HS-27A (cell line): Measurements from ENCODE around the gene YWHAE.
"Not testable (repeated sequence)": the region's sequence is repeated elsewhere in the genome, so short reads cannot be mapped to it uniquely, and the experiment has no call there.

Experiments used
- DNase-seq: peaks from one replicate; pipeline ENCODE4 v3.0.0-alpha.2; 2012; ENCODE audit warnings: low read depth, missing footprints

Gene YWHAE

DNA sequence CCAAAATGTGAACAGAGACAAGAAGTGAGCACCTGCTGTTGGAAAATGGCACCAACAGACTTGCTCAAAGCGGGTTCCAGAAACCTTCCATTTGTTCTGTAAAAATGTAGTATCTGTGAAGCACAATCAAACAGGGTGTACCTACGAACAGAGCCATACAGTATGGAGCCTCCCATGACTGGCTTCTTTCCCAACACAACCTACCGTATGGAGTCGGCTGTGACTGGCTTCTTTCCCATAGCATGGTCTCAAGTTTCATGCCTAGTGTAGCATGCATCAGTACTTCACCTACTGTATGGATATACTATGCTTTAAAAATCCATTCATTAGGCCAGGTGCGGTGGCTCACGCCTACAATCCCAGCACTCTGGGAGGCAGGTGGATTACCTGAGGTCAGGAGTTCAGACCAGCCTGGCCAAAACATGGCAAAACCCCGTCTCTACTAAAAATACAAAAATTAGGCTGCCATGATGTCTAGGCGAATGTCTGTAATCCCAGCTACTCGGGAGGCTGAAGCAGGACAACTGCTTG, 26.2 kb downstream of the YWHAE start:
- no peak for DNase-seq

- DNase-seq: no peak
Measured at GRCh38 chr17:1372618-1373017, 27.4 kb downstream of the YWHAE start.

GRCh38 chr17:1371893-1372590, 28.0 kb downstream of the YWHAE start:
- DNase-seq: no peak

GRCh38 chr17:1368588-1368987, 31.4 kb downstream of the YWHAE start:
- no peak for DNase-seq

- no peak for DNase-seq
Measured at GRCh38 chr17:1367351-1367745, 32.7 kb downstream of the YWHAE start.

GRCh38 chr17:1366234-1366633, 33.8 kb downstream of the YWHAE start:
- DNase-seq: no peak

GRCh38 chr17:1365445-1366039, 34.5 kb downstream of the YWHAE start:
- no peak for DNase-seq

DNA sequence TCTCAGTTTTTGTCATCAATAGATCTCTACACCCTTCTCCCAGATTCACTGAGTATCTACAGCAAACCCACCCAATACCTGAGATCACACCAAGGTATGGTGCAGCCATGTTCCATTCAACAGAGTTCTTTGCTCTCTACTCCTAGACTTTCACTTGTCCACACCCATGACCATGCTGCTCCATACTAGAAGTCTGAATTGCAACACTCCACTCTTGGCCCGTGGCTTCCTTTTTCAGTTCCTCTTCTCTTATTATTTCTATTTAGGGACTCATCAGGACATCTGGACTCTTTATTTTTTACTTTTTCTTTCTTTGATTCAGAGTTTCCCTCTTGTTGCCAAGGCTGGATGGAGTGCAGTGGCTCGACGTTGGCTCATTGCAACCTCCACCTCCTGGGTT, 37.1 kb downstream of the YWHAE start:
- DNase-seq: no peak

- no peak for DNase-seq
Measured at GRCh38 chr17:1362065-1362848, 37.8 kb downstream of the YWHAE start.

DNA sequence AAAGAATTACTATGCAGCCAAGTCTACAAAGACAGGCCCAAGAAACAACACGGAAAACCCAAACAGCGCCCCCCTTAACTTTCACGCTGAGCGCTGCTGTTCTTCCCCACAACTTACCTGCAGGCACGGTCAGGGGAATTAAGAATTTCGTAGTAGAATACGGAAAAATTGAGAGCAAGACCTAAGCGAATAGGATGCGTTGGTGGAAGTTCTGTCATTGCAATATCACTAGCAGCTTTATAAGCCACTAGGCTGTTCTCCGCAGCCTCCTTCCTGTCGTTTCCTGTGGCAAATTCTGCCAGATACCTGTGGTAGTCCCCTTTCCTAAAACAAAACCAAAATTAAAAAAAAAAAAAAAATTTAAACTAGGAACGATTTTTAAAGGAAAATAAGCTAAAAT, 39.0 kb downstream of the YWHAE start:
- DNase-seq: no peak

DNA sequence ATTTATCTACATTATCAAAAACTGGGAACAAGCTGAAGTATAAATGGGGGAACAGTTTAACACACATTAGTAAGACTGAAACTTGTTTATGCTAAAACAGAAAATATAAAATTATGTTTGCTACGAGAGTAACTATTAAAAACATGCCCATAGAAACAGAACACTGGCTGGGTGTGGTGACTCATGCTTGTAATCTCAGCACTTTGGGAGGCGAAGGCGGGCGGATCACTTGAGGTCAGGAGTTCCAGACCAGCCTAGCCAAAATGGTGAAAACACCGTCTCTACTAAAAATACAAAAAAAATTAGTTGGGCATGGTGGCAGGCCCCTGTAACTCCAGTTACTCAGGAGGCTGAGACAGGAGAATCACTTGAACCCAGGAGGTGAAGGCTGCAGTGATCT, 39.7 kb downstream of the YWHAE start:
- not testable (repeated sequence) for DNase-seq

DNA sequence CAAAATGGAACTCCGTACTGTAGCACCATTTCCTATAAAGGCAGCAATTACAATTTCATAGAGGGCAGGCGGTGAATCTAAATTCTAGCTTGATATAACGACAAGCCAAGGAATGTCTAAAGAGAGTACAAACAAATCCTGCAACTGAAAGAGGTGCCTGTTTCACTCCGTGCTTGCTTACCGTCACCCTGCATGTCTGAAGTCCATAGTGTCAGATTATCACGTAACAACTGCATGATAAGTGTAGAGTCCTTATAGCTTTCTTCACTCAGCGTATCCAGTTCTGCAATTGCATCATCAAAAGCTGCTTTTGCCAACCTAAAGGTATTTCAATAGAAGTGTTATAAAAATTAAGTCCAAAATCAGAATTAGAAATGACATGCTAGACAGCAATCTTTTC, 46.0 kb downstream of the YWHAE start:
- no peak for DNase-seq

DNA sequence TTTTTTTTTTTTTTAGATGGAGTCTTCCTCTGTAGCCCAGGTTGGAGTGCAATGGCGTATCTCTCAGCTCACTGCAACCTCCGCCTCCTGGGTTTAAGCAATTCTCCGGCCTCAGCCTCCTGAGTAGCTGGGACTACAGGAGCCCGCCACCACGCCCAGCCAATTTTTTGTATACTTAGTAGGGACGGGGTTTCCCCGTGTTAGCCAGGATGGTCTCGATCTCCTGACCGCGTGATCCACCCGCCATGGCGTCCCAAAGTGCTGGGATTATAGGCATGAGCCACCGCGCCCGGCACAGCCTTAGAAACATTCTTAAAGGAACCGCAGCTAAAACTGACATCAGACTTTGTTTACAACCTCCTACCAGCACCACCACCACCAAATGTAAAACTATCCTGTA, 47.5 kb downstream of the YWHAE start:
- not testable (repeated sequence) for DNase-seq

- DNase-seq: no peak
Measured at GRCh38 chr17:1351971-1352370, 48.1 kb downstream of the YWHAE start.

- no peak for DNase-seq
Measured at GRCh38 chr17:1351275-1351674, 48.7 kb downstream of the YWHAE start.

DNA sequence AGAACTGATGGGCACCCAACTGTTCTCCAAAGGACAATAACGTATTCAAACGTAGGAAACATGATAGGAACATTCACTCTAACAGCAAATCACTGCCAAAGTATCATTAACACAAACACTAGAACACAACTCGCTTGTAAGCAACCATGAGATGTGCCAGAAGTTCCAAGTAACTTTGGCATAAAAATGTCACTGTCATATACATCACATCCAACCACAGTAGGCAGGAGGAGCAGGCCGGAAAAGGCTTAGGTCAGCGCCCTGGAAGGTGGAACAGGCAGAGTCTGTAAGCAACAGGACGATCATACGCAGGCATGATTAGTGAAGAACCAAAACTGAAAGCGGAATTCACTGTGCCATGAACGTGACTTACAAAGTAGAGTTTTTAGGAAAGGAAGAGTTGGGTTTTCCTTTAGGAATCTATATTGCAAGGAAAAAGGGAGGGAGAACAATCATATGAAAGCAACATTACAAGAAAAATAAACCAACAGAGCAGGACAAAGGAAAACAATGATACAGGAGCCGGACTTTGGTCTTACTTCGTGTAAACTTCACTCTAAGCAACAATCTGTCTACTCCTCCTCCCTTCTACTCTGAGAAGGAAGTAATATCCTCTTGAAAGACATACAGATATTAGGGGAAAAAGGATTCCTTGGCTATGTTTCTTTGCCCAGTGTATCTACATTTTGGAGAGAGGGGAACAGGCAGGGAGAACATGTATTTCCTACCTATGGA, 52.3 kb downstream of the YWHAE start:
- DNase-seq: no peak

DNA sequence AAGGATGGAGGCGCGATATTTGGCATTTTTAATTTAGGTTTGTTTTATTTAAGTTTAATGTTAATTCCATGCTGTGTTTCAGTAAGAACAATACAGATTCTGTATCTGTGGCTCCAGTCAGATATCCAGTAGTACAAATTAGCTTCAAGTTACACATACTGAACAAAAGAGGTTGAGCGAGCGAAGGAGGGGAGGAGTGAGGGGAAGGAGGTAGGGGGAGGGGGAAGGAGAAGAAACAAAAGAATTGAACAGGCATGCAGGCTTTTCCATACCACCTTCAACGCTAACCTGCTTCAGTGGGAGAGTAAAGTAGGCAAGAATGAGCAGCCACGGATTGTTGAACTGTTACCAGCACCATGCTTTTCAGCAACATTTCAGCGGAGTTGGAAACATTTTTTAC, 55.5 kb downstream of the YWHAE start:
- DNase-seq: no peak

GRCh38 chr17:1343554-1343953, 56.5 kb downstream of the YWHAE start:
- no peak for DNase-seq

DNA sequence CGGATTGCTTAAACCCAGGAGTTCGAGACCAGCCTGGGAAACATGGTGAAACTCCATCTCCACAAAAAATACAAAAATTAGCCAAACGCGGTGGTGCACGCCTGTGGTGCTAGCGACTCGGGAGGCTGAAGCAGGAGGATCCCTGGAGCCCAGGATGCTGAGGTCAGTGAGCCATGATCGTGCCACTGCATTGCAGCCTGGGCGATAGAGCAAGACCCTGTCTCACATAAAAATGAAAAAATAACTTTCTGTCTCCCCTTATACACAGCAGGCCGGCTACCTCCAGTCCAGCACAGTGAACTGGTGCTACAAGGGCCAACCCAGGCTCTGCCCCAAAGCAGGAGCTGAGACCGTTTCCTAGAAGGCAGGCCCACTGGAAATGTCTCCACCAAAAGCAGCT, 59.7 kb downstream of the YWHAE start:
- no peak for DNase-seq

- DNase-seq: no peak
Measured at GRCh38 chr17:1331708-1332107, 68.3 kb downstream of the YWHAE start.

DNA sequence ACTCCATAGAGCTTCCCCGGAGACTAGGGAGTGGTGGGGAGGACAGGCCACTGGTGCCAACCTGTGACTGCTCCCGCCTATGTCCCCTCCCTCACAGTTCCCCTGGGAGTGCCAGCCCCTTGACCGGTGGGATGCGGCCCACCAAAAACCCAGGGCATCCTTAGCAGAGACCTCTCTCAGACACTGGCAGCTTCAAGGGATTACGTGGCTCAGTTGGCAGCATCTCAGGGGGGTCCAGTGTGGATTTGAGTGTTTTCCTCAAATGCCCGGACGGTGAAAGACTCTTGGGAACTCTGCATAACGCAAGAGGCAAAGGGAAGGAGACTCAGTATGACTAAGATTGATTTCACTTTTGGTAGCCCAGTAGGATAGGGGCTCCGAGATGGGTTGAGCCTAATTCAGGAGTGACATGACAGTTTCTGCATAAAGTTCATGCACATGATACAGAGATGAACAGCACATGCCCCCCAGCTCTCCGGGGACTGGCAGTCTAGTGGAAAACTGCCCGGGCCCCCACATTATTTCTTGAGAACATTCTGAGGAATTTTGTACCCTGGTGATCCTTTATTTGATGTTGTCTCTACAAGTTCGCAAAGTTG, 70.2 kb downstream of the YWHAE start:
- DNase-seq: no peak

DNA sequence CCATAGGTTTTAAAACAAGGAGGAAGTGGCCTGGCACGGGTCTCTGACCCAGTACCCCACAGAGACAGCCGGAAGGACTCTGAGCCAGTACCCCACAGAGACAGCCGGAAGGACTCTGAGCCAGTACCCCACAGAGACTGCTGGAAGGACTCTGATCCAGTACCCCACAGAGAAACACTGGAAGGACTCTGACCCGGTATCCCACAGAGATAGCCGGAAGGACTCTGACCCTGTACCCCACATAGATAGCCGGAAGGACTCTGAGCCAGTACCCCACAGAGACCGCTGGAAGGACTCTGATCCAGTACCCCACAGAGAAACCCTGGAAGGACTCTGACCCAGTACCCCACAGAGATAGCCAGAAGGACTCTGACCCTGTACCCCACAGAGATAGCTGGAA, 71.6 kb downstream of the YWHAE start:
- no peak for DNase-seq
